HepG2 (cell line): ENCODE results near the gene NRG3. TPM values are rescaled to one million over a fixed set of nuclear protein-coding genes. Genes with fewer than 3 reads are reported as not detected.
"Not testable (repeated sequence)": the region's sequence is repeated elsewhere in the genome, so short reads cannot be mapped to it uniquely, and the experiment has no call there.

Experiments used
- ATAC-seq: fragments of 200-7000 bp; cut with Tn5 transposase; 3 replicates; pipeline ENCODE4 v1.9.1; 2020; ENCODE audit warnings: mild to moderate bottlenecking, moderate library complexity
- BruUV-seq: library from RNA; stranded (reverse); fragments of 400-500 nt; replicated peaks from 2 replicates; lab custom pipeline; 2021; lab: Mats Ljungman, UMichigan
- CTCF ChIA-PET: fragments of 300-600 bp; formaldehyde crosslinking; extraction: SDS; loops from one replicate; lab custom pipeline; 2021; ENCODE audit warnings: low total read pairs, inconsistent platforms, low intra/inter-chr PET ratio; lab: Yijun Ruan, JAX
- POLR2A ChIA-PET: fragments of 350-600 bp; sonication (Branson Sonifier 250); formaldehyde crosslinking; loops from one replicate; lab custom pipeline; 2020; ENCODE audit warnings: antibody characterized with exemption, inconsistent platforms; lab: Yijun Ruan, JAX
- DNase-seq: peaks from one replicate; pipeline ENCODE4 v3.0.0-alpha.2; 2015; ENCODE audit warnings: low spot score
- FAIRE-seq: peaks from 3 replicates; lab custom pipeline; 2011; peaks lifted over from hg19 to GRCh38; lab: Jason Lieb, UNC
- H2AFZ ChIP-seq: one replicate; pipeline ENCODE4 v1.6.1; 2011; ENCODE audit warnings: low read length, inconsistent platforms
- H3K27ac ChIP-seq: fragments of 300-600 bp; 3 replicates; pipeline ENCODE4 v1.8.0; 2011; ENCODE audit warnings: mixed run types, mild to moderate bottlenecking, mixed read lengths, low read length, inconsistent platforms; ENCODE audit not compliant: insufficient read depth; ENCODE audit errors: extremely low read length
- H3K27me3 ChIP-seq, 2 experiments: fragments of 200-600 bp in 1 of 2; 2 replicates in 1 of 2; 3 replicates in 1 of 2; pipeline versions ENCODE4 v1.6.0 to v1.8.0; 2011; ENCODE audit warnings: low read length in 2 of 2, mild to moderate bottlenecking in 2 of 2, moderate library complexity in 2 of 2, inconsistent platforms in 1 of 2; ENCODE audit not compliant: insufficient read depth in 2 of 2, control insufficient read depth in 1 of 2
- H3K36me3 ChIP-seq, 2 experiments: fragments of 200-600 bp in 1 of 2; replicated peaks in 1 of 2; 2 replicates in 1 of 2; 3 replicates in 1 of 2; pipeline versions ENCODE4 v1.5.1 to v1.8.0; 2011; ENCODE audit warnings: low read length in 2 of 2, inconsistent platforms in 1 of 2; ENCODE audit not compliant: insufficient read depth in 2 of 2, control insufficient read depth in 1 of 2
- H3K4me1 ChIP-seq: 2 replicates; pipeline ENCODE4 v1.5.1; 2012; ENCODE audit warnings: low read length, inconsistent platforms; ENCODE audit not compliant: insufficient read depth
- H3K4me2 ChIP-seq: 2 replicates; pipeline ENCODE4 v1.6.0; 2011; ENCODE audit warnings: low read depth, low read length, inconsistent platforms
- H3K4me3 ChIP-seq, 3 experiments: fragments of 200-600 bp in 1 of 3; sonication (generic), shearing (Covaris generic) in 1 of 3; replicated peaks in 1 of 3; 2 replicates each; pipeline ENCODE4 v1.5.1; 2011 to 2016; ENCODE audit warnings: low read length in 3 of 3, inconsistent platforms in 2 of 3, low read depth in 2 of 3, mild to moderate bottlenecking in 2 of 3, control low read depth in 1 of 3, mixed read lengths in 1 of 3; ENCODE audit not compliant: insufficient read depth in 1 of 3
- H3K79me2 ChIP-seq: one replicate; pipeline ENCODE4 v1.6.1; 2011; ENCODE audit warnings: low read length, inconsistent platforms; ENCODE audit not compliant: insufficient read depth
- H3K9ac ChIP-seq: 2 replicates; pipeline ENCODE4 v1.6.0; 2011; ENCODE audit warnings: mild to moderate bottlenecking, low read depth, low read length, inconsistent platforms; ENCODE audit not compliant: insufficient read depth
- H3K9me3 ChIP-seq: 2 replicates; pipeline ENCODE4 v1.5.1; 2012; ENCODE audit warnings: mild to moderate bottlenecking, low read length
- H4K20me1 ChIP-seq: 2 replicates; pipeline ENCODE4 v1.6.0; 2011; ENCODE audit warnings: inconsistent platforms, mild to moderate bottlenecking, low read length, moderate library complexity; ENCODE audit not compliant: insufficient read depth
- SOX6 ChIP-seq, 2 experiments: fragments of 450-650 bp in 1 of 2; sonication (generic) in 1 of 2; formaldehyde crosslinking in 1 of 2; IDR thresholded peaks; 2 replicates each; pipeline versions ENCODE4 v1.4.0 to v1.6.1; 2017 to 2020; ENCODE audit warnings: antibody characterized with exemption in 1 of 2, mild to moderate bottlenecking in 1 of 2, missing genetic modification reagents in 1 of 2
- TSC22D2 ChIP-seq: sonication (generic); formaldehyde crosslinking; IDR thresholded peaks from 2 replicates; pipeline ENCODE4 v1.5.1; 2020; ENCODE audit warnings: missing genetic modification reagents, mild to moderate bottlenecking, borderline replicate concordance
- ZNF703 ChIP-seq: sonication (generic); formaldehyde crosslinking; IDR thresholded peaks from 2 replicates; pipeline ENCODE4 v1.5.1; 2020; ENCODE audit warnings: missing genetic modification reagents, mild to moderate bottlenecking, moderate library complexity, borderline replicate concordance
- ZNF761 ChIP-seq: sonication (generic); formaldehyde crosslinking; conservative IDR thresholded peaks from 2 replicates; pipeline ENCODE4 v1.4.0; 2020; ENCODE audit warnings: mild to moderate bottlenecking, missing genetic modification reagents
- WGBS: methylation state at CpG from one replicate; pipeline ENCODE4 v1.1.6; 2017; ENCODE audit warnings: low lambda C conversion rate; 5-methylcytosine and 5-hydroxymethylcytosine counted together
- in situ Hi-C: cut with HindIII; loops from 2 replicates; pipeline ENCODE4 v1.10.0; 2017; ENCODE audit warnings: low pct_unique_long_range_greater_than_20kb; ENCODE audit not compliant: extremely low pct_ligation_motif_present
- intact Hi-C: fragments of 100-400 bp; cut with micrococcal nuclease; formaldehyde crosslinking; loops from one replicate; pipeline ENCODE4 v1.10.0; 2022; ENCODE audit not compliant: unreplicated experiment
- polyA plus RNA-seq, 8 experiments: library from polyadenylated mRNA; depleted of rRNA in 3 of 8; stranded (reverse) in 7 of 8; unstranded in 1 of 8; fragments of >200 nt; fragmentation: Illumina TruSeq in 4 of 8; extraction: Trizol in 4 of 8; gene quantifications; 2 replicates each; pipeline versions ENCODE4 v1.2.1 to v1.2.3, GENCODE V29; 2011 to 2016; ENCODE audit warnings: low read depth in 4 of 8, missing spikeins in 1 of 8, mixed read lengths in 1 of 8; ENCODE audit not compliant: insufficient read depth in 1 of 8
- total RNA-seq, 5 experiments: library from RNA; depleted of rRNA; stranded (reverse); fragments of >200 nt; fragmentation: Illumina TruSeq; extraction: Trizol; gene quantifications; 2 replicates each; pipeline ENCODE4 v1.2.3, GENCODE V29; 2016; ENCODE audit warnings: low read depth in 1 of 5
- TF ChIP-seq, protein P1 (sequence below): sonication (generic); formaldehyde crosslinking; IDR thresholded peaks from one replicate; pipeline ENCODE4 v1.5.1; 2020; ENCODE audit warnings: mild to moderate bottlenecking, missing genetic modification reagents; ENCODE audit errors: not compliant biosample characterization

Gene NRG3
- total and polyA plus RNA-seq, 2 of the 13 experiments (the other 11 are each of a cell fraction or from before 2014, with no cell fraction given) = not detected

DNA sequence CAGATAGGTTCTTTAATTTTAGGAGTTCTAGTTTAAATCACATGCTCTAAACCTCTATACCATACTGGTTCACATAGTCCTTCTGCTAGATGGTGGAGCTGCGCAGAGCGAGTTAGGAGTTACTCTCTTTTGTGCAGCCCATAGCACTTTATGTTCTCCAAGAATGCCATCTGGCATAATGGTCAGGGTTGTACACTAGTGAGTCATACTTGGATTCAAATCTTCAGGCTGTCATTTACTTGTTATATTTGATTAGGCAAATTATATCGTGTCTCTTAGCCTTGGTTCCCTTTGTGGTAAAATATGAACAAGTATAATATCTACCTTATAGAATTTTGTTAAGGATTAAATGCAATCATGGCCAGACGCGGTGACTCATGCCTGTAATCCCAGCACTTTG is 1078.3 kb downstream of the NRG3 start (continued):
- TF ChIP-seq, protein P1, sequence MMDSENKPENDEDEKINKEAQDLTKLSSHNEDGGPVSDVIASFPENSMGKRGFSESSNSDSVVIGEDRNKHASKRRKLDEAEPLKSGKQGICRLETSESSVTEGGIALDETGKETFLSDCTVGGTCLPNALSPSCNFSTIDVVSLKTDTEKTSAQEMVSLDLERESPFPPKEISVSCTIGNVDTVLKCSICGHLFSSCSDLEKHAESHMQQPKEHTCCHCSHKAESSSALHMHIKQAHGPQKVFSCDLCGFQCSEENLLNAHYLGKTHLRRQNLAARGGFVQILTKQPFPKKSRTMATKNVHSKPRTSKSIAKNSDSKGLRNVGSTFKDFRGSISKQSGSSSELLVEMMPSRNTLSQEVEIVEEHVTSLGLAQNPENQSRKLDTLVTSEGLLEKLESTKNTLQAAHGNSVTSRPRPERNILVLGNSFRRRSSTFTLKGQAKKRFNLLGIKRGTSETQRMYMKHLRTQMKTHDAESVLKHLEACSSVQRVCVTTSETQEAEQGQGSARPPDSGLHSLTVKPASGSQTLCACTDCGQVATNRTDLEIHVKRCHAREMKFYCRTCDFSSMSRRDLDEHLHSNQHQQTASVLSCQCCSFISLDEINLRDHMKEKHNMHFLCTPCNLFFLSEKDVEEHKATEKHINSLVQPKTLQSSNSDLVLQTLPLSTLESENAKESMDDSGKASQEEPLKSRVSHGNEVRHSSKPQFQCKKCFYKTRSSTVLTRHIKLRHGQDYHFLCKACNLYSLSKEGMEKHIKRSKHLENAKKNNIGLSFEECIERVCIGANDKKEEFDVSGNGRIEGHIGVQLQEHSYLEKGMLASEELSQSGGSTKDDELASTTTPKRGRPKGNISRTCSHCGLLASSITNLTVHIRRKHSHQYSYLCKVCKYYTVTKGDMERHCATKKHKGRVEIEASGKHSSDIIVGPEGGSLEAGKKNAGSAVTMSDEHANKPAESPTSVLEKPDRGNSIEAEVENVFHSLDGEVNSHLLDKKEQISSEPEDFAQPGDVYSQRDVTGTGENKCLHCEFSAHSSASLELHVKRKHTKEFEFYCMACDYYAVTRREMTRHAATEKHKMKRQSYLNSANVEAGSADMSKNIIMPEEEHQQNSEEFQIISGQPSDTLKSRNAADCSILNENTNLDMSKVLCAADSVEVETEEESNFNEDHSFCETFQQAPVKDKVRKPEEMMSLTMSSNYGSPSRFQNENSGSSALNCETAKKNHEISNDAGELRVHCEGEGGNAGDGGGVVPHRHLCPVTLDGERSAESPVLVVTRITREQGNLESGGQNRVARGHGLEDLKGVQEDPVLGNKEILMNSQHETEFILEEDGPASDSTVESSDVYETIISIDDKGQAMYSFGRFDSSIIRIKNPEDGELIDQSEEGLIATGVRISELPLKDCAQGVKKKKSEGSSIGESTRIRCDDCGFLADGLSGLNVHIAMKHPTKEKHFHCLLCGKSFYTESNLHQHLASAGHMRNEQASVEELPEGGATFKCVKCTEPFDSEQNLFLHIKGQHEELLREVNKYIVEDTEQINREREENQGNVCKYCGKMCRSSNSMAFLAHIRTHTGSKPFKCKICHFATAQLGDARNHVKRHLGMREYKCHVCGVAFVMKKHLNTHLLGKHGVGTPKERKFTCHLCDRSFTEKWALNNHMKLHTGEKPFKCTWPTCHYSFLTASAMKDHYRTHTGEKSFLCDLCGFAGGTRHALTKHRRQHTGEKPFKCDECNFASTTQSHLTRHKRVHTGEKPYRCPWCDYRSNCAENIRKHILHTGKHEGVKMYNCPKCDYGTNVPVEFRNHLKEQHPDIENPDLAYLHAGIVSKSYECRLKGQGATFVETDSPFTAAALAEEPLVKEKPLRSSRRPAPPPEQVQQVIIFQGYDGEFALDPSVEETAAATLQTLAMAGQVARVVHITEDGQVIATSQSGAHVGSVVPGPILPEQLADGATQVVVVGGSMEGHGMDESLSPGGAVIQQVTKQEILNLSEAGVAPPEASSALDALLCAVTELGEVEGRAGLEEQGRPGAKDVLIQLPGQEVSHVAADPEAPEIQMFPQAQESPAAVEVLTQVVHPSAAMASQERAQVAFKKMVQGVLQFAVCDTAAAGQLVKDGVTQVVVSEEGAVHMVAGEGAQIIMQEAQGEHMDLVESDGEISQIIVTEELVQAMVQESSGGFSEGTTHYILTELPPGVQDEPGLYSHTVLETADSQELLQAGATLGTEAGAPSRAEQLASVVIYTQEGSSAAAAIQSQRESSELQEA (CRISPR knock-in tag) = no peak
- TF ChIP-seq SOX6 (IDR thresholded peaks at IDR 0.05) (no peak), SOX6 (CRISPR knock-in tag; IDR thresholded peaks at IDR 0.05) (no peak), TSC22D2 (CRISPR knock-in tag) (no peak), ZNF703 (CRISPR knock-in tag) (no peak)

DNA sequence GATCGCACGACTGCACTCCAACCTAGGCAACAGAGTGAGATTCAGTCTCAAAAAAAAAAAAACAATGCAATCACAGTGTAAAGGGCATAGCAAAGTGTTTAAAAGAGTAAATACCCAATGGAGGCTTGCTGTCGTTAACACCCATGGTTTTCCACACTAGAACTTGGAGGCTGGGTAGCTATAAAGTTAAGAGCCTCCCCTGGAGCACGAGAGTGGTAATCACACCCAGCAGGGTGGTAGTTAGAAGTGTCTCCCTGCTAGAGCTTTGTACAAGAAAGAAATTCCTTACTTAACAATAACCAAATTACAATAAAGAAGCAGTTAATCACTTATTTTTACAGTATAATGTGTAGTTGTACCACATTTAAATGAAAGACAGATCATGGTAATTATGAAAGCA is 1078.9 kb downstream of the NRG3 start:
- WGBS = 12% methylated on average over 4 of the region's 4 CpGs
- DNase-seq = no peak
- no peak overlapping the region for H3K4me2 ChIP-seq
- intact Hi-C loops = no loop called here
- in situ Hi-C loops = no loop called here
- no peak for ATAC-seq
- no peaks in the 10 kb centered on the region for H3K4me1 ChIP-seq
- no peaks in the 10 kb centered on the region for H3K27me3 ChIP-seq
- H3K9ac ChIP-seq = no peak overlapping the region
- no peaks in the 10 kb centered on the region for H3K36me3 ChIP-seq
- no peaks in the 10 kb centered on the region for H3K79me2 ChIP-seq
- H3K4me3 ChIP-seq = no peak overlapping the region
- no peak for FAIRE-seq
- peaks cover 47% of the 10 kb centered on the region for H3K9me3 ChIP-seq
- no TSS peak for BruUV-seq
- POLR2A ChIA-PET = no interaction called here
- H4K20me1 ChIP-seq = no peaks in the 10 kb centered on the region
- no peak overlapping the region for H3K27ac ChIP-seq
- no peak for TF ChIP-seq ZNF761
- CTCF ChIA-PET = no interaction called here
- no peak overlapping the region for H2AFZ ChIP-seq

DNA sequence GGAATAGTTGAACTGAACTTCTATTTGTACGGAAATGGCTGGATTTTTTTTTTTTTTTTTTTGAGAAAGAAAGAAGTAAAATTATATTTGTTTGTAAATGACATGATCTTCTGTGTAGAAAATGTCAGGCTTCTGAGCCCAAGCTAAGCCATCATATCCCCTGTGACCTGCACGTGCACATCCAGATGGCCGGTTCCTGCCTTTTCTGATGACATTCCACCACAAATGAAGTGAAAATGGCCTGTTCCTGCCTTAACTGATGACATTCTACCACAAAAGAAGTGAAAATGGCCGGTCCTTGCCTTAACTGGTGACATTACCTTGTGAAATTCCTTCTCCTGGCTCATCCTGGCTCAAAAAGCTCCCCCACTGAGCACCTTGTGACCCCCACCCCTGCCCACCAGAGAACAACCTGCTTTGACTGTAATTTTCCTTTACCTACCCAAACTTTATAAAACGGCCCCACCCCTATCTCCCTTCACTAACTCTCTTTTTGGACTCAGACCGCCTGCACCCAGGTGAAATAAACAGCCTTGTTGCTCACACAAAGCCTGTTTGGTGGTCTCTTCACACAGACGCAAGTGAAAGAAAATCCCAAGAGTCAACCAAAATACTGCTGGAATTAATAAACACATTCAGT is 1085.5 kb downstream of the NRG3 start:
- intact Hi-C loops, H3K27me3 ChIP-seq, FAIRE-seq, DNase-seq, H3K79me2 ChIP-seq, in situ Hi-C loops, H3K27ac ChIP-seq, ATAC-seq, H3K36me3 ChIP-seq, H2AFZ ChIP-seq, H3K4me3 ChIP-seq, H3K4me1 ChIP-seq, CTCF ChIA-PET, H4K20me1 ChIP-seq, POLR2A ChIA-PET, H3K9ac ChIP-seq, BruUV-seq, H3K4me2 ChIP-seq: not testable (repeated sequence)
- 33% methylated on average over 7 of the region's 7 CpGs for WGBS
- H3K9me3 ChIP-seq = peaks cover 34% of the 10 kb centered on the region
